SJCRH30 (cell line): ENCODE data around the gene SUMF2. TPM values are rescaled to one million over a fixed set of nuclear protein-coding genes. Genes with fewer than 3 reads are reported as not detected.
"Not testable (repeated sequence)": the region's sequence is repeated elsewhere in the genome, so short reads cannot be mapped to it uniquely, and the experiment has no call there.

Experiments used
- DNase-seq, 2 experiments: peaks; one replicate each; pipeline ENCODE4 v3.0.0-alpha.2; 2015 to 2020
- H3K27ac ChIP-seq: fragments of 250-450 bp; sonication (Bioruptor Pico); 2 replicates; pipeline ENCODE4 v1.5.1; 2020; ENCODE audit warnings: mild to moderate bottlenecking, moderate library complexity
- H3K27me3 ChIP-seq: fragments of 250-450 bp; sonication (Bioruptor Pico); 2 replicates; pipeline ENCODE4 v1.5.1; 2020; ENCODE audit warnings: mild to moderate bottlenecking, moderate library complexity
- H3K36me3 ChIP-seq: fragments of 250-450 bp; sonication (Bioruptor Pico); 2 replicates; pipeline ENCODE4 v1.5.1; 2020; ENCODE audit warnings: mild to moderate bottlenecking, moderate library complexity
- H3K4me1 ChIP-seq: fragments of 250-450 bp; sonication (Bioruptor Pico); 2 replicates; pipeline ENCODE4 v1.5.1; 2020; ENCODE audit warnings: mild to moderate bottlenecking, moderate library complexity
- H3K4me3 ChIP-seq: fragments of 250-450 bp; sonication (Bioruptor Pico); 2 replicates; pipeline ENCODE4 v1.5.1; 2020; ENCODE audit warnings: mild to moderate bottlenecking, moderate library complexity
- H3K9me3 ChIP-seq: fragments of 250-450 bp; sonication (Bioruptor Pico); replicated peaks from 2 replicates; pipeline ENCODE4 v1.5.1; 2020; ENCODE audit warnings: mild to moderate bottlenecking, moderate library complexity
- total RNA-seq: library from RNA; depleted of rRNA; stranded (reverse); fragments of >200 nt; shearing (Covaris generic); gene quantifications from 2 replicates; pipeline ENCODE4 v1.2.3, GENCODE V29; 2014; rRNA removed

Gene SUMF2
- total RNA-seq, 1 experiment from 2014 or later = 78.9 TPM

DNA sequence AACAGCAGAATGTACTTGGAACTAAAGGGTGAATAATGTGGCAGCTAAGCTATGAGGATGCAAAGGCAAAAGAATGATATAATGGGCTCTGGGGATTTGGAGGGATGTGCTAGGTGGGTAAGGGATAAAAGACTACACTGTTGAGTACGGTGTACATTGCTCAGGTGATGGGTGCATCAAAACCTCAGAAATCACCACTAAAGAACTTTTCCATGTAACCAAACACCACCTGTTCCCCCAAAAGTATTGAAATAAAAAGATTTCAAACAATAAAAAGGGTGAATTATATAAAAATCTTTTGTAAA, 43.8 kb downstream of the SUMF2 start:
- H3K27ac ChIP-seq = no peak overlapping the region
- H3K36me3 ChIP-seq = peaks cover 23% of the 10 kb centered on the region
- no peaks in the 10 kb centered on the region for H3K27me3 ChIP-seq
- H3K4me3 ChIP-seq = no peak overlapping the region
- no peaks in the 10 kb centered on the region for H3K9me3 ChIP-seq
- H3K4me1 ChIP-seq = no peaks in the 10 kb centered on the region
- DNase-seq = no peak

DNA sequence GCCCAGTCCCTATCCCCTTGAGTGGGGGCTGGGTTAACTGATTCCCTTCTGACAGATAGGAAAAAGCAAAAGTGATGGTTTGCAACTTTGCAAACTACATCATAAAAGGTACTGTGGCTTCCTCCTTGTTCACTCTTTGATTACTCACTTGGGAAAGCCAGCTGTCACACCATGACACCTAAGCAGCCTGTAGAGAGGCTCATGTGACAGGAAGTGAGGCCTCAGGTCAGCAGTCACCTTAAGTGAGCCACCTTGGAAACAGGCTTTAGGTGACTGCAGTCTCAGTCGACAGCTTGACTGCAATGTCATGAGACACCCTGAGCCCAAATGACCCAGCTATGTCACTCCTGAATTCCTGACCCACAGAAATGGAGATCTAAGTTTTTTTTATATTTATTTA, 46.5 kb downstream of the SUMF2 start:
- Histone ChIP-seq H3K27ac (no peak overlapping the region), H3K9me3 (no peaks in the 10 kb centered on the region), H3K4me3 (no peak overlapping the region), H3K4me1 (no peaks in the 10 kb centered on the region), H3K27me3 (no peaks in the 10 kb centered on the region), H3K36me3 (no peaks in the 10 kb centered on the region)
- DNase-seq = no peak

DNA sequence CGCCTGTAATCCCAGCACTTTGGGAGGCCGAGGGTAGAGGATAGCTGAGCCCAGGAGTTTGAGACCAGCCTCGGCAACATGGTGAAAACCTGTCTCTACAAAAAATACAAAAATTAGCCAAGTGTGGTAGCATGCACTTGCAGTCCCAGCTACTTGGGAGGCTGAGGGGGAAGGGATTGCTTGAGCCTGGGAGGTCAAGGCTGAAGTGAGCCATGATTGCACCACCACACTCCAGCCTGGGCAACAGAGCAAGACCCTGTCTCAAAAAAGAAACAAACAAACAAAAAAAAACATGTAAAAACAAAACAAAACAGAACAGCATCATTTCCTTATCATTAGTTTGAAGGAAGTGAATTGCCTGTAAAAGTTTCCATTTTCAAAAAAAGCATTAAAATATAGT, 48.2 kb downstream of the SUMF2 start:
- H3K27me3 ChIP-seq, DNase-seq, H3K4me1 ChIP-seq, H3K9me3 ChIP-seq, H3K36me3 ChIP-seq, H3K4me3 ChIP-seq, H3K27ac ChIP-seq: not testable (repeated sequence)

DNA sequence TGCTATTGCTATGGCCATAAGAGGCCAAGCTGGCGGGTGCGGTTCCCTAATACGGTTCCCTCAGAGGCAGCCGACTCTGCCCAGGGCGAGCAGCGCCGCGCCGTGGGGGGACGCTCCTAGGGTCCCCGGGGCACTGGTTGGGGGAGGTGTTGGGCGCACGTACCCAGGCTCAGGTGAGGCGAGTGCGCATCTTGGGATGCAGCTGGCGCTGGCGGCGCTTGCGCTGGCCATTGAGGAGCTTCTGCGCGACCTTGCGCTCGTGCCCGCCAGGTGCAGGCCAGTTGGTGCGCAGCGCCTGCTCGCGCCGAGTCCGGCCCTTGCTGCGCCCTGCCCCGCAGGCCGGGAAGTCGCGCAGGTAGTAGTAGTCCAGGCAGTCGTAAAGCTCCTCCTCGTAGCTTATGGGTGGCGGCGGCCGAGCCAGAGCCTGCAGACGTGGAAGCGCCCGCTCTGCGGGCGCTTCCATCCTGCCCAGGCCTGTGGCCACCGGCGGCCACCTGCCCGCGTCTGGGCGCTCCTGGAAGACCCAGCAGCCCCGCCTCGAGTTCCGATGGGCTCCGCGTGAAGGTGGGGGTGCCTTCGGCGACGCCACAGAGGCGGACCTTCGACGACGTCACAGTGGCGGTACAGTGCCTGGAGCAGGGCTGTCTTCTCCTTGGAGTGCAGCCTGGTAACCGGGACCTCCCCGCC, 51.9 kb downstream of the SUMF2 start, which contains the start of gene NUPR2:
Gene NUPR2, minus strand, starts transcription at position 566 of the 687 bp plus-strand sequence. Its CDS starts 103 bp downstream, at position 463.
- Histone ChIP-seq H3K4me1 (no peaks in the 10 kb centered on the region), H3K9me3 (no peaks in the 10 kb centered on the region), H3K27ac (no peak within 1 kb of the TSS), H3K36me3 (no peaks in the 10 kb centered on the region), H3K4me3 (no peak within 1 kb of the TSS), H3K27me3 (no peaks in the 10 kb centered on the region)
- DNase-seq = no peak

DNA sequence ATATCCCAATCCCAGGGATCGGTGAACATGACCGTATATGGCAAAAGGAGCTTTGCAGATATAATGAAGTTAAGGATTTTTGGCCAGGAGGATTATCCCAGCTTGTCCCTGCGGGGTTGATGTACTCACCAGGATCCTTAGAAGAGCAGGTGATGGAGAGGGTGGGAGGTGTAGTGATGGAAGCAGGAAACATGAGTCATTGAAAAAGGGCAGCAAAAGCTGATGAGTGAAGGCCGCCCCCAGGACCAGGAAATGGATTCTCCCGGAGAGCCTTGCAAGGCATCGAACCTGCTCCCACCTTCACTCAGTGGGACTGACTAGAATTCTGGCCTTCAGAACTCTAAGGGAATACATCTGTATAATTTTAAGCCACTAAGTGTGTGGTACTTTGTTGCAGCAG, 57.4 kb downstream of the SUMF2 start:
- no peak for DNase-seq
- no peaks in the 10 kb centered on the region for H3K9me3 ChIP-seq
- H3K27ac ChIP-seq = no peak overlapping the region
- no peaks in the 10 kb centered on the region for H3K27me3 ChIP-seq
- H3K36me3 ChIP-seq = no peaks in the 10 kb centered on the region
- no peaks in the 10 kb centered on the region for H3K4me1 ChIP-seq
- H3K4me3 ChIP-seq = no peak overlapping the region

DNA sequence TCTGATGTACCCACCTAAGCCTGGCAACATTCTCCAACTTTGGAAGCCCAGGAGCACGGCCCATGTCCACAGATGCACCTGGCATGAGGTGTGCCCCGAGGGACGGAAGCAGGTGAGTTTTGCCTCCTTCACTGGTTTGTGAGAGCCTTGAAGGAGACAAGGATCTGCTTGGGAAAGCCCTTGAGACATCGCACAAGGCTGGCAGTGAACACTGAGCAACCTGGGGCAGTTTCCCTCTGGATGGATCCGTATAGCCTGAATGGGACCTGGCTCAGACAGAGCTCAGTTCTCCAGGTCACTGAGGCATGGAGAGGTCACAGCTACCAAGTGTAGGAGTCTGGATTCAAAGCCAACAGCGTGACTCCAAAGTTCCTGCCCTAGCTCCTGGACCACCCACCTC, 60.9 kb downstream of the SUMF2 start:
- Histone ChIP-seq H3K9me3 (no peaks in the 10 kb centered on the region), H3K4me3 (no peak overlapping the region), H3K27me3 (no peaks in the 10 kb centered on the region), H3K27ac (no peak overlapping the region), H3K4me1 (no peaks in the 10 kb centered on the region), H3K36me3 (no peaks in the 10 kb centered on the region)
- no peak for DNase-seq

DNA sequence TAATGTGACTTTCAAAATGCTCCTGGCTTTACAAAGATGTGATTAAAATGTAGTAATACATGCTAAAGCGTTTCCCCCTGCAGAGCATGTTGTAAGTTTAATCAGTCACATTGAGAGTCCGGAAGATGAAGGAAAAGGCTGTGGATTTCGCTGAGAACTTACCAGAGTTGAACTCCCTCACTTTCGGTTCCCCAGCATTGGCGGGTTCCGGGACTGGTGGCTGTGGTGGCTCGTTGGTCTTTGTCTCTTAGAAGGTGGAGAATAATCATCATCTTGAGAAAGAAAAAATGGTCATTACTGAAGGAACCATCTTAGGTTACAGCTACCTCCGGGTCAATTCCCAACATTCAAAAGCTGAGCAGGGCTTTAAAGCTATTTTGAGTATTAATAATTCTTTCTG, 61.7 kb downstream of the SUMF2 start:
- no peaks in the 10 kb centered on the region for H3K27me3 ChIP-seq
- H3K36me3 ChIP-seq = no peaks in the 10 kb centered on the region
- no peaks in the 10 kb centered on the region for H3K4me1 ChIP-seq
- no peak for DNase-seq
- no peak overlapping the region for H3K27ac ChIP-seq
- H3K9me3 ChIP-seq = no peaks in the 10 kb centered on the region
- no peak overlapping the region for H3K4me3 ChIP-seq

DNA sequence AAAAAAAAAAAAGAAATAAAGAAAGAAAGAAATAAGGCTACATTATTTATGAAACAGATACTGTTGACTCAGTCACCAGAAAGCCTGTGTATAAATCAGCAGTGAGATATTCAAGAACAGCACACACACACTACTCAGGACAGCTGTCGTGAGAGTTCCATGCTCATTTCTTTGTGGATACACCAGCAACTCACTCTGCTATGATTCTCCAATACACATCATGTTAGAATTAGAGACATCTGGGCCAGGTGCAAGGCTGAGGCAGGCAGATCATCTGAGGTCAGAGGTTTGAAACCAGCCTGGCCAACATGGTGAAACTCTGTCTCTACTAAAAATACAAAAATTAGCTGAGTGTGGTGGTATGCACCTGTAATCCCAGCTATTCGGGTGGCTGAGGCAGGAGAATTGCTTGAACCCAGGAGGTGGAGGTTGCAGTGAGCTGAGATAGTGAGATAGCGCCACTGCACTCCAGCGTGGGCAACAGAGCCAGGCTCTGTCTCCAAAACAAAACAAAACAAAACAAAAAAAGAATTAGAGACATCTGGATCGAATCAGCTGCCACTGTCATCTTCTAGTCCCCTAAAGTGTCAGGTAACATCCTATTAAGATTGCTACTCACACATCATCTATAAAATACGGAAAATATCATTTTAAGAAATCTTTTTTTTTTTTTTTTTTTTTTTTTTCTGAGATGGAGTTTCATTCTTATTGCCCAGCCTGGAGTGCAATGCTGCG, 63.3 kb downstream of the SUMF2 start:
- no peak overlapping the region for H3K27ac ChIP-seq
- H3K4me1 ChIP-seq = no peaks in the 10 kb centered on the region
- H3K36me3 ChIP-seq = no peaks in the 10 kb centered on the region
- no peak overlapping the region for H3K4me3 ChIP-seq
- H3K9me3 ChIP-seq = no peaks in the 10 kb centered on the region
- H3K27me3 ChIP-seq = no peaks in the 10 kb centered on the region
- peak in 1 of 2 experiments; percentile 17 for DNase-seq

Other genes with a start within 250 kb of the SUMF2 start
- not detected in 2 replicates for gene SEPTIN14, start 201.5 kb upstream of the SUMF2 start, total RNA-seq
- 9.0 and 10.1 TPM in 2 replicates for gene ZNF713, start 176.8 kb upstream of the SUMF2 start, total RNA-seq
- gene MRPS17, start 112.4 kb upstream of the SUMF2 start, total RNA-seq = 40.3 TPM in 2 replicates
- gene NIPSNAP2, start 99.7 kb upstream of the SUMF2 start, total RNA-seq = 59.1 and 63.7 TPM in 2 replicates
- 39.6 and 53.2 TPM in 2 replicates for gene PSPH, start 12.8 kb upstream of the SUMF2 start, total RNA-seq
- gene CCT6A, start 12.5 kb upstream of the SUMF2 start, total RNA-seq = 484 and 522 TPM in 2 replicates
- 1.1 and 1.4 TPM in 2 replicates for gene PHKG1, start 28.7 kb downstream of the SUMF2 start, total RNA-seq
- 603 and 727 TPM in 2 replicates for gene CHCHD2, start 42.2 kb downstream of the SUMF2 start, total RNA-seq
- not detected in 2 replicates for gene NUPR2, start 52.1 kb downstream of the SUMF2 start, total RNA-seq